NCI-H187 (cell line): ENCODE measurements around the gene KCNH3.
A peak's percentile ranks its signal among the peaks of the same experiment; 100 is the strongest.
"Not testable (repeated sequence)": the region's sequence is repeated elsewhere in the genome, so short reads cannot be mapped to it uniquely, and the experiment has no call there.

Experiments
- DNase-seq, 2 experiments: peaks; one replicate each; lab custom pipeline; 2025; lab: John Stamatoyannopoulos, UW

Gene KCNH3, protein sequence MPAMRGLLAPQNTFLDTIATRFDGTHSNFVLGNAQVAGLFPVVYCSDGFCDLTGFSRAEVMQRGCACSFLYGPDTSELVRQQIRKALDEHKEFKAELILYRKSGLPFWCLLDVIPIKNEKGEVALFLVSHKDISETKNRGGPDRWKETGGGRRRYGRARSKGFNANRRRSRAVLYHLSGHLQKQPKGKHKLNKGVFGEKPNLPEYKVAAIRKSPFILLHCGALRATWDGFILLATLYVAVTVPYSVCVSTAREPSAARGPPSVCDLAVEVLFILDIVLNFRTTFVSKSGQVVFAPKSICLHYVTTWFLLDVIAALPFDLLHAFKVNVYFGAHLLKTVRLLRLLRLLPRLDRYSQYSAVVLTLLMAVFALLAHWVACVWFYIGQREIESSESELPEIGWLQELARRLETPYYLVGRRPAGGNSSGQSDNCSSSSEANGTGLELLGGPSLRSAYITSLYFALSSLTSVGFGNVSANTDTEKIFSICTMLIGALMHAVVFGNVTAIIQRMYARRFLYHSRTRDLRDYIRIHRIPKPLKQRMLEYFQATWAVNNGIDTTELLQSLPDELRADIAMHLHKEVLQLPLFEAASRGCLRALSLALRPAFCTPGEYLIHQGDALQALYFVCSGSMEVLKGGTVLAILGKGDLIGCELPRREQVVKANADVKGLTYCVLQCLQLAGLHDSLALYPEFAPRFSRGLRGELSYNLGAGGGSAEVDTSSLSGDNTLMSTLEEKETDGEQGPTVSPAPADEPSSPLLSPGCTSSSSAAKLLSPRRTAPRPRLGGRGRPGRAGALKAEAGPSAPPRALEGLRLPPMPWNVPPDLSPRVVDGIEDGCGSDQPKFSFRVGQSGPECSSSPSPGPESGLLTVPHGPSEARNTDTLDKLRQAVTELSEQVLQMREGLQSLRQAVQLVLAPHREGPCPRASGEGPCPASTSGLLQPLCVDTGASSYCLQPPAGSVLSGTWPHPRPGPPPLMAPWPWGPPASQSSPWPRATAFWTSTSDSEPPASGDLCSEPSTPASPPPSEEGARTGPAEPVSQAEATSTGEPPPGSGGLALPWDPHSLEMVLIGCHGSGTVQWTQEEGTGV

GRCh38 chr12:49538510-49539403 lies at the start of gene KCNH3:
Gene KCNH3 (plus strand): TSS chr12:49539030. CDS start chr12:49539417, 387 bp downstream.
- peak; percentile 54 to 86 for DNase-seq

- DNase-seq, result no peak
Measured at GRCh38 chr12:49489154-49489553, 49.7 kb upstream of the KCNH3 start.

DNA sequence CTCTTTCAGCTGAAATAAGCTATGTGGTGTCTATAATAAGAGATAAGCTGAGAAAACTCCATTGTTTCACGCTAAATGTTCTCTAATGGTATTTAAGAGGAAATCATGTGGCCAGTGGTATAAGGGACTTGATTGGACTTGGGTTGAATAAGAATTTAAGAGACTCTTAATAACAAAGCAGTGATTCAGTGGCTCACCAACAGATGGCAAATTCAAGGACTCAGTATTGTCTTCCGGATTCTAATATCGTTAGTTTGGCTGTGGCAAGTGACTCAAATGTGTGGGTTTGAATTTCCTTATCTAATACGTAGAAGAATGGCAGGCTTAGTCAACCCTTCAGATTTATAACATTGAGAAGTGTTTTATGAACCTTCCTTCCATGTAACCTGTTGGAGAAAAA lies 49.1 kb upstream of the KCNH3 start:
- no peak for DNase-seq

- no peak for DNase-seq
Measured at GRCh38 chr12:49491823-49492222, 47.0 kb upstream of the KCNH3 start.

- DNase-seq, result no peak
Measured at GRCh38 chr12:49493900-49494299, 44.9 kb upstream of the KCNH3 start.

DNA sequence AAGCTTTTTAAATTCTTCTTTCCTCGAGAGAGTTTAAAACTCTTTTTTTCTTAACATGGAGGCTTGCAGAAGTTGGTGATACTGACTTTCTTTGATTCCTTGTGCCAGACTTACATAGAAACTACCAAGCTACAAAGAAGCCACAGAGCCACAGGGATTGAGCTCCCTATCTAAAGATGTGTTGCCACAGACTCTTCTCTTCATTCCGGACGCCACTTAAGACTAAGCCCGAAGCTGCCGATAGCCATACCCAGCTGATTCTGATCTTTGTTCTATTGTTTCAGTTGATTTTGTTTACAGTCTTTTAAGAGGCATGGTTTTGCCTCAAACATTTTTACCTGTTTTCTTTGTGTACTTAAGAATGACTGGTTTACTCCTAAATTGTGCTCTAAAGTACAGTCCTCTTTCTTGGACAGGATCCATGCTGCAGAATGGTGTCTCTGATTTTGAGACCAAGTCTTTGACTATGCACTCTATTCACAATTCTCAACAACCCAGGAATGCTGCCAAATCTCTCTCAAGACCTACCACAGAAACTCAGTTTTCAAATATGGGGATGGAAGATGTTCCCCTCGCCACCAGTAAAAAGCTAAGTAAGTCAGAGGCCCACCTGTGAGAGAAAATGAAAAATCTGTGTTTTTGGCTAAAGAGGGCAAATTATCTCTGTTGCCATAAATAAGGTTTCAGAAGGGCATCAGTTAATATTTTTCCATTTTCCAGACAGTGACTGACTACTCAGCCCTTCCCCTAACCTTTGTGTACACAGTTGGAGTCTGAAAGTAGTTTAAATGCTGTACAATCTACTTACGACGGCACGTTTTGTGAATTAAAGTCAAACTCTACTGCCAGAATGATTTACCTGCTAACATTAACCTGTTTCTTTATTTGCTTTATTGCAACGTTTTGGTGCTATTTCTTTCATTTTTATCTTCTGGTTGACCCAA lies 42.1 kb upstream of the KCNH3 start:
- DNase-seq, result no peak

- DNase-seq, result no peak
Measured at GRCh38 chr12:49501895-49502294, 36.9 kb upstream of the KCNH3 start.

- DNase-seq, result no peak
Measured at GRCh38 chr12:49502590-49502989, 36.2 kb upstream of the KCNH3 start.

DNA sequence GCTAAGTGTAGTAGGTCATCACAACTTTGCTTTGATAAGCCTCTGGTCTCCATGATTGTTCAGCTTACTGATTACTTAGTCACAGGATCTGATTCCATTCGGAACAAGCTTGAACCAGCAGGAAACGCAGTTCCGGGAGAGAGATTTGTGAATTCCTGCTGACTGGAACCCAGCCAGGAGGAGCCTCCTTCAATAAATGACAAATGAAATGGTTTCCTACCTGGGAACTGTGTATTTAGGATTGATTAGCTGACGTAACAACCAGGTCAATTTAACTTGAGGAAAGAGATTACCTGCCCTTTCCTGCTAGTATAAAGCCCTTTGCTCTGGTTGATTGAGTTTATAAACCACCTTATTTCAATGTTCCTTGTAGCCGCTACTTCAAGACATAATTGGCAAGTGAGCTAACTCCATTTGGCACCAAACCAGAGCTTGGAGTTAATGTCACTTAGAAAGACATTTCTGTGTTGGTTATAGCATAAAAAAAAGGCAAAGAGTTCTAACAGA lies 35.1 kb upstream of the KCNH3 start:
- no peak for DNase-seq

GRCh38 chr12:49505672-49506071 lies 33.2 kb upstream of the KCNH3 start:
- no peak for DNase-seq

DNA sequence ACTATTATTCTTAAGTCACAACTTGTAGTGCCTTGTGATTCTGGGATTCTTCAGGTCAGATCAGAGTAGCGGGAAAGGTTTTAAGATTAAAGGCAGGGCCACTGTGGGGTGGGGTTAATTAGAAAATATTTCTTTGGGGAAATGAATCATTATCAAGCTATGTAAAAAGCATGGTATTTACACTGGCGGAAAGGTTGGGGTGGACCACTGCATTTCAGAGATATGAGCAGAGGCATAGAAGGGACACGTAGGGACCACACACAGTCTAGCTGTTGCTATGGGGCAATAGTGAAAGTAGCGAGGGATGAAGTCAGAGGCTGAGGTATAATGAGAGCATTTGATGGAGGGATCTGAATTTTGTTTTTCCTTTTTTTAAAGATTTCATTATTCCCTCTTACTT lies 31.7 kb upstream of the KCNH3 start:
- no peak for DNase-seq

DNA sequence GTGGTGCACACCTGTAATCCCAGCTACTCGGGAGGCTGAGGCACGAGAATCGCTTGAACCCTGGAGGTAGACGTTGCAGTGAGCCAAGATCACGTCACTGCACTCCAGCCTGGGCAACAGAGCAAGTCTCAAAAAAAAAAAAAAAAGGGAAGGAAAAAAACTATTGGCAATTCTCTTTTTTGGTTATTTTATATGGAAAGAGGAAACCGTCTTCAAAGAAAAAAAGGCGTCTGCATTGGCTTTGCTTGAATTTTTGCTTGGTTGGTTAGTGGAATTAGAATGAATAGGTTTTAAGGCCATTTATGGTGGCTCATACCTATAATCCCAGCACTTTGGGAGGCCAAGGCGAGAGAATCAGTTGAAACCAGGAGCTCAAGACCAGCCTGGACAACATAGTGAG lies 29.1 kb upstream of the KCNH3 start:
- DNase-seq, result not testable (repeated sequence)

DNA sequence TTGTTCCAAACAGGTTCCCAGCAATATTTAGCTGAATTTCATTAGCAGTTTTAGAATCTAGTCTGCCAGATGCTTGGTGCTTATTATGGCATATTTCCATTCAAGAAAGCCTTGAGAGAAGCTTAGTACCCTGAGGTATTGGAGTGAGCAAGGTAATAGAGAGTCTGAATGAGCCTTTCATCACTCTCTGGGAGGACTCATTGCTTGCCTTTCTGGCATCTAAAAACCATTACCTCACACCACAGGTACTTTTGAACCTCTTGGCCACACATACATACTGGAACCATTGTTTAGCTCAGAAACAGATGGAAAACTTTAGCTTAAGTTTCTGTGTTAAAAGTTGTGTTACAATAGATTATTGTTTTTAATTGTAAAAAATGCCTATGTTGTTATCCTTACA lies 27.4 kb upstream of the KCNH3 start:
- DNase-seq, result no peak

DNA sequence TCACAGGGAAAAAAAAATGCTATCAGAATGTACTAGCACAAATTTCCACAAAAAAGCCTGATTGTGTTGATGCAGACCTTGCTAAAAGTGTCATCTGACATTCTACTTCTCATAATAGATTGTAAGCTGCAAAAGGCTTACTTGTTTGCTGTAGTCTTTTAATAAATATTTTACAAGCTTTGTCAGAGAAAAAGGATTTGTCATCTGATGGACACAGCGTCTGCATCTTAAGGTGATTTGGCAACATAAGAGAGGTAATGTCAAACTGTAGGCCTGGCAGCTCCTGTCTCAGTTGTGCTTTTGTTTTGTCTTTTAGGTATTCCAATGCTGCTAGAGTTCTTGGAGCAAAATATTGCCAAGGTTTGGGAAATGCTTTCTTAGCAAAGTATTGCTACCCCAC lies 26.3 kb upstream of the KCNH3 start:
- no peak for DNase-seq

GRCh38 chr12:49515266-49515665 lies 23.6 kb upstream of the KCNH3 start:
- no peak for DNase-seq

- DNase-seq, result no peak
Measured at GRCh38 chr12:49518914-49519573, 19.8 kb upstream of the KCNH3 start.

DNA sequence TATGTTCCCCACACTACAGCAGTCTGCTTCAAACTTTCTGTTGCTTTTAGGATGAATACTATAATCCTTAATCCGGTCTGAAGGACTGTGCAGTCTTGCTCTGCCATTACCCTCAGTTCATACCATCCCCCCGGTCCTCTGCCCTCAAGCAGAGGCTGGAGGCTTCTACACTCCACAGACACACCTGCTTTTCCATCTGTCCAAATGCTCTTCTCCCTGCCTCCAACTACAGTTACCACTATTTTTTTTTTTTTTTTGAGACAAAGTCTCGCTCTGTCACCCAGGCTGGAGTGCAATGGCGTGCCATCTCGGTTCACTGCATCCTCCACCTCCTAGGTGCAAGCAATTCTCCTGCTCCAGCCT lies 19.3 kb upstream of the KCNH3 start:
- no peak for DNase-seq

DNA sequence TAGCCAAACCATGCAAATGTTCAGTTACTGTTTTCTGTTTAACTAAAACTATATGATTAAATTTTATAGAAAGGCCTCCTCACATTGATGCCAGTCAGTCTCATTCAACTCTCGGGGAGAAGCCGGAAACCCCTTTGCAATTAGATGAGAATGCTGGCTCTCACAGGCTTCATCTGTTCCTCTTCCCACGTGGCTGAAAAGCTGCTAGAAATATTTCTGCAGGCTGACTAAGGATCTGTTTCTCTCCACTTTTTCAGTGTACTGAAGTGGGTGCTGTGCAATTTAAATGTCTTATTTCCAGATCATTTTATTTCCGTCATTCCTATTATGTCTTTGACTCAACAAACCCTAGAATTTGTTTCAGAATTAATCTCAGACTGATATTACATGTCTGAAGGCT lies 17.4 kb upstream of the KCNH3 start:
- DNase-seq, result no peak

DNA sequence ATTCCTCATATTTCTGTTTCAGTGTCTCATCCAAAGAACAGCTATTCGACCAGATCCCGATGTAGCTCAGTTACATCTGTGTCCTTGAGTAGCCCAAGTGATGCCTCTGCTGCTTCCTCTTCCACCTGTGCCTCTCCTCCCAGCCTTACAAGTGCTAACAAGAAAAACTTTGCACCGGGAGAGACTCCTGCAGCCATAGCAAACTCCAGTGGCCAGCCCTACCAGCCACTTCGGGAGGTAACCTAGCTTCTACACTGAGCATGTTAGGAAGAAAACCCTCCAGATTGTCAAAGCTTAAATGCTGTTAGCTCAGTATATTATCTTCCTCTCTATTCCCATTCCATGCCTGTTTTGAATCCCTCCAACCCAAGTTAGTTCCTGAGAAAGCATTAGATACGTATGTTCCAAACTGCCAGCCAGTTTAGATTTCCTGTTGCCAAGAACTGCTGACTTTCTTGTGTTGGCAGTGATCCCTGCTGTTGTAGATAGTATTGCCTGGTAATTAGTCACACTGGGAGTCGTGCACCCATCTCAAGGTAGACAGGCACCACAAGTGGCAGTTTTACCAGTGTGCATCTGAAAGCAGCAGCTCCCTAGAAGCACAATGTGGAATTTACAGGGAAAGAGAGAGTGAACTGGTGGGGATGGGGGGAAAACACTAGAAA lies 14.0 kb upstream of the KCNH3 start:
- DNase-seq, result no peak
